Type B pancreatic cell (in vitro differentiated cells): ENCODE data around the gene EYS. TPM values are rescaled to one million over a fixed set of nuclear protein-coding genes. Genes with fewer than 3 reads are reported as not detected.

Experiments used
- DNase-seq: peaks from one replicate; pipeline ENCODE4 v3.0.0; 2021; ENCODE audit warnings: mixed read lengths; ENCODE audit not compliant: unreplicated experiment; ENCODE audit errors: extremely low spot score
- H3K27ac Mint-ChIP-seq: 2 replicates; pipeline ENCODE4 v1.8.0; 2021; ENCODE audit warnings: mild to moderate bottlenecking, mixed read lengths
- H3K27me3 Mint-ChIP-seq: 2 replicates; pipeline ENCODE4 v1.8.0; 2021; ENCODE audit warnings: mixed read lengths
- H3K36me3 Mint-ChIP-seq: 2 replicates; pipeline ENCODE4 v1.8.0; 2021; ENCODE audit warnings: mixed read lengths
- H3K4me1 Mint-ChIP-seq: one replicate; pipeline ENCODE4 v1.8.0; 2021; ENCODE audit warnings: mixed read lengths; ENCODE audit not compliant: unreplicated experiment
- H3K4me3 Mint-ChIP-seq: 2 replicates; pipeline ENCODE4 v1.8.0; 2021; ENCODE audit warnings: mild to moderate bottlenecking, mixed read lengths
- H3K9me3 Mint-ChIP-seq: 2 replicates; pipeline ENCODE4 v1.8.0; 2021; ENCODE audit warnings: mixed read lengths
- total RNA-seq: library from RNA; stranded (reverse); gene quantifications from 2 replicates; pipeline ENCODE4 v1.2.1, GENCODE V29; 2021; ENCODE audit warnings: low replicate concordance
- TF ChIP-seq, protein P1 (sequence below): fragments of 200-600 bp; sonication (generic); conservative IDR thresholded peaks from 2 replicates; pipeline ENCODE4 v1.5.0; 2021; ENCODE audit warnings: antibody characterized with exemption, mild to moderate bottlenecking

The EYS gene
- total RNA-seq, 1 donor from 2014 or later = 1.5 TPM

DNA sequence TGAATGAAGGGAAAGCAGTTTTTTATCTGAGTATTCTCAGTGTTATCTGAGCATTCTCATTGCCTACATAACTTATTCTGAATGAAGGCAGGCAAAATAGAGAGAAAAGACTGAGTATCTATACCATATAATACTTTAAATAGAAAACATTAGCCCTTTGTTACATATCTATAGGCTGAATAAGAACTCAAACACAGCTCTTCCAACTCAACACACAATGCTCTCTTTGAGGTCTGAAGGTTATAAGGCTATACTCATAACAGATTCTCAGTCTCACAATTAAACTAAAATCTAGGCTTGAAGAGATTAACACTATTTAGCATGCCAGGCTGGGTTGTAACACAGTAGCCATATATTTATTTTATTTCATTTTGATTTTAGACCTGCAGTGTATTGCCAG, 56.9 kb downstream of the EYS start:
- TF ChIP-seq, protein P1, sequence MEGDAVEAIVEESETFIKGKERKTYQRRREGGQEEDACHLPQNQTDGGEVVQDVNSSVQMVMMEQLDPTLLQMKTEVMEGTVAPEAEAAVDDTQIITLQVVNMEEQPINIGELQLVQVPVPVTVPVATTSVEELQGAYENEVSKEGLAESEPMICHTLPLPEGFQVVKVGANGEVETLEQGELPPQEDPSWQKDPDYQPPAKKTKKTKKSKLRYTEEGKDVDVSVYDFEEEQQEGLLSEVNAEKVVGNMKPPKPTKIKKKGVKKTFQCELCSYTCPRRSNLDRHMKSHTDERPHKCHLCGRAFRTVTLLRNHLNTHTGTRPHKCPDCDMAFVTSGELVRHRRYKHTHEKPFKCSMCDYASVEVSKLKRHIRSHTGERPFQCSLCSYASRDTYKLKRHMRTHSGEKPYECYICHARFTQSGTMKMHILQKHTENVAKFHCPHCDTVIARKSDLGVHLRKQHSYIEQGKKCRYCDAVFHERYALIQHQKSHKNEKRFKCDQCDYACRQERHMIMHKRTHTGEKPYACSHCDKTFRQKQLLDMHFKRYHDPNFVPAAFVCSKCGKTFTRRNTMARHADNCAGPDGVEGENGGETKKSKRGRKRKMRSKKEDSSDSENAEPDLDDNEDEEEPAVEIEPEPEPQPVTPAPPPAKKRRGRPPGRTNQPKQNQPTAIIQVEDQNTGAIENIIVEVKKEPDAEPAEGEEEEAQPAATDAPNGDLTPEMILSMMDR = no peak
- H3K4me3 Mint-ChIP-seq = no peak overlapping the region
- no peaks in the 10 kb centered on the region for H3K36me3 Mint-ChIP-seq
- no peak for DNase-seq
- H3K9me3 Mint-ChIP-seq = no peaks in the 10 kb centered on the region
- no peak overlapping the region for H3K27ac Mint-ChIP-seq
- H3K27me3 Mint-ChIP-seq = no peaks in the 10 kb centered on the region
- no peaks in the 10 kb centered on the region for H3K4me1 Mint-ChIP-seq

DNA sequence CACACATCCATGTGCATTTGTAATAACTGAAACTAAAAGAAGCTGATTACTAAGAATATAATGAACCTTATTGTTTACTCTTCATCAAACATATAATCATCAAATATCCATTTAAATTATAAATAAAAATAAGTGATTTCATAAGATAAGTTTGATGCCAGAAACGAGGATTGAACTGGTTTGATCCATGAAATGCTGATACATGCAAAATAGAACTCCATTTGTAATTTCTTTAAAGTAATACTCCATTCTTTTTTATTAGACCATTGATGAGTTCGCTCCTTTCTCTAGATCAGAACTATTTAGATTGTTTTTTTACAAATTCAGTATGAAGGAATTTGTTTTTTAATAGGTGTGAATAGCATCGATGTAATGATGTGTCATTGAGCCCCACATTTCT, 57.6 kb downstream of the EYS start:
- no peak for DNase-seq

DNA sequence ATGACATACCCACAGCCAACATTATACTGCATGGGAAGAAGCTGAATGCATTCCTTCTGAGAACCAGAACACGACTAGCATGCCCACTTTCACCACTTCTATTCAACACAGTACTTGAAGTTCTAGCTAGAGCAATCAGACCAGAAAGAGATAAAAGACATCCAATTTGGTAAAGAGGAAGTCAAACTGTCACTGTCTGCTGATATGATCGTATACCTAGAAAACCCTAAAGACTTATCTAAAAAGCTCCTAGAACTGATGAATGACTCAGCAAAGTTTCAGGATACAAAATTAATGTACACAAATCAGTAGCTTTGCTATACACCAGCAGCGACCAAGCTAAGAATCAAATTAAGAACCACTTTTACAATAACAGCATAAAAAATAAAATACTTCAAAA, 60.5 kb downstream of the EYS start:
- Mint-ChIP-seq H3K36me3 (no peaks in the 10 kb centered on the region), H3K4me3 (no peak overlapping the region), H3K27me3 (no peaks in the 10 kb centered on the region), H3K27ac (no peak overlapping the region), H3K4me1 (no peaks in the 10 kb centered on the region), H3K9me3 (peaks cover 4% of the 10 kb centered on the region)
- TF ChIP-seq, protein P1 = no peak
- DNase-seq = no peak

More for the DNA sequence above, 57.6 kb downstream of the EYS start:
- H3K9me3 Mint-ChIP-seq = peaks cover 2% of the 10 kb centered on the region
- TF ChIP-seq, protein P1 = no peak
- H3K27ac Mint-ChIP-seq = no peak overlapping the region
- no peak overlapping the region for H3K4me3 Mint-ChIP-seq
- no peaks in the 10 kb centered on the region for H3K4me1 Mint-ChIP-seq
- no peaks in the 10 kb centered on the region for H3K36me3 Mint-ChIP-seq
- H3K27me3 Mint-ChIP-seq = no peaks in the 10 kb centered on the region

DNA sequence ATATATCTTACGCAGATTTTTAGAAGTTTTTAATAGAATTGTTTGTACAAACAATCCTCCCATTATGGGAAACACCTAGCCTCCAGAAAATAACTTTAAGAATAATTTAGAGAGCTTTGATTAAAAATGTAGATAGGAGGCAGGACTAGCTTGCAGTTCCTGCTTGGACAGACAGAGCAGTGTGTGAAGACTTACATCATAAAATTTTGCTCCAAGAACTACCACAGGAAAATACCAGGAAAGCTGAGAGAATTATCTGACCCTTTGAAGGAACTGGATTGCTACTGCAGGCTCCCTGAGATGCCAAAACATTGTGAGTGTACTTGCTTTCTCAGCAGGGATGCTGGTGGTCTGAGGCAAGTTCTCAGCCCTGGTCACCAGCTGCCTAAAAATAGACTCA, 64.2 kb downstream of the EYS start:
- DNase-seq = no peak
- Mint-ChIP-seq H3K9me3 (peaks cover 4% of the 10 kb centered on the region), H3K27ac (no peak overlapping the region), H3K36me3 (no peaks in the 10 kb centered on the region), H3K4me3 (no peak overlapping the region), H3K4me1 (no peaks in the 10 kb centered on the region), H3K27me3 (no peaks in the 10 kb centered on the region)
- TF ChIP-seq, protein P1 = no peak

DNA sequence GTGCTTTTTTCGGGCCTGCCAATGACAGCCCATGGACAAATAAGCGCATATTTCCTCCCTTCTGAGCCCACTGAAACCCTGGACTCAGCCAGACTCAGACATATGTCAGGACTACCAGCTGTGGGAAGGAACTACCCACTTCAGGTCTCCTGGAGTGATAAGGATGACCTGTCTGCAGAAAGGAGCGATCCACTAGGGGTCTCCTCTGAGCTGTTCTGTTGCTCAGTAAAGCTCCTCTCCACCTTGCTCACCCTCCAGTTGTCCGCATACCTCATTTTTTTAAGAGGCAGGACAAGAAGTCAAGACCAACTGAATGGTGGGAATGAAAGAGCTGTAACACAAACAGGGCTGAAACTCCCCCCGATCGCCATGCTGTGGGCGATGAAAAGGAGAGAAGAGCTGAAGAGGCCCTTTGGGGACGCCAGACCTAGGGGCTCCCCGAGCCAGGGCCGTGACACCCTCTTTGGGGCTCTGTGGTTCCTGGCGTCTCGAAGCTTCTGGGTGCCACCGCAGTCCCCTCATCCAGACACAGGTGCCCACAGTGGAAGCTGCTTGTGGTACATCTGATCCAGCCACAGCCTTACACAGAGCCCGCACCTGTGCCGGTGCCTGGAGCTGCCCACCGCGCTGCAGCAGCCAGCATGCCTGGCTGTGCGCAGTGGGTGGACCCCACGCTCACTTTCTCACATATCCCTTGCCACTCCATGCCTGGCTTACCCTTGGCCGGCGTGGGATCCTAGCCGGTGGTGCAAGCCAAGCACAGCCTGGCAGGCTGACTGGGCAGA, 68.8 kb downstream of the EYS start:
- Mint-ChIP-seq H3K9me3 (no peaks in the 10 kb centered on the region), H3K4me3 (no peak overlapping the region), H3K4me1 (no peaks in the 10 kb centered on the region), H3K27ac (no peak overlapping the region), H3K27me3 (no peaks in the 10 kb centered on the region), H3K36me3 (no peaks in the 10 kb centered on the region)
- TF ChIP-seq, protein P1 = peak; percentile 63
- no peak for DNase-seq
